ENCODE measurements around the gene TTR. TPM values are rescaled to one million over a fixed set of nuclear protein-coding genes. Genes with fewer than 3 reads are reported as not detected.

The TTR gene
- total RNA-seq, 1 donor from 2014 or later, result not detected

GRCh38 chr18:31618801-31619200 is 27.1 kb downstream of the TTR start:
- DNase-seq (ENCODE audit: low spot score), result no peak
- Mint-ChIP-seq H3K4me3 (ENCODE audit: unreplicated experiment) (no peak overlapping the region), H3K36me3 (ENCODE audit: low read depth, unreplicated experiment) (peaks cover 4% of the 10 kb centered on the region), H3K9me3 (ENCODE audit: unreplicated experiment) (no peaks in the 10 kb centered on the region), H3K4me1 (ENCODE audit: unreplicated experiment) (no peaks in the 10 kb centered on the region), H3K27ac (ENCODE audit: unreplicated experiment) (no peak overlapping the region), H3K27me3 (ENCODE audit: unreplicated experiment) (no peaks in the 10 kb centered on the region)
- TF ChIP-seq, protein P1, sequence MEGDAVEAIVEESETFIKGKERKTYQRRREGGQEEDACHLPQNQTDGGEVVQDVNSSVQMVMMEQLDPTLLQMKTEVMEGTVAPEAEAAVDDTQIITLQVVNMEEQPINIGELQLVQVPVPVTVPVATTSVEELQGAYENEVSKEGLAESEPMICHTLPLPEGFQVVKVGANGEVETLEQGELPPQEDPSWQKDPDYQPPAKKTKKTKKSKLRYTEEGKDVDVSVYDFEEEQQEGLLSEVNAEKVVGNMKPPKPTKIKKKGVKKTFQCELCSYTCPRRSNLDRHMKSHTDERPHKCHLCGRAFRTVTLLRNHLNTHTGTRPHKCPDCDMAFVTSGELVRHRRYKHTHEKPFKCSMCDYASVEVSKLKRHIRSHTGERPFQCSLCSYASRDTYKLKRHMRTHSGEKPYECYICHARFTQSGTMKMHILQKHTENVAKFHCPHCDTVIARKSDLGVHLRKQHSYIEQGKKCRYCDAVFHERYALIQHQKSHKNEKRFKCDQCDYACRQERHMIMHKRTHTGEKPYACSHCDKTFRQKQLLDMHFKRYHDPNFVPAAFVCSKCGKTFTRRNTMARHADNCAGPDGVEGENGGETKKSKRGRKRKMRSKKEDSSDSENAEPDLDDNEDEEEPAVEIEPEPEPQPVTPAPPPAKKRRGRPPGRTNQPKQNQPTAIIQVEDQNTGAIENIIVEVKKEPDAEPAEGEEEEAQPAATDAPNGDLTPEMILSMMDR (IDR thresholded peaks at IDR 0.05; ENCODE audit: unreplicated experiment), result no peak

DNA sequence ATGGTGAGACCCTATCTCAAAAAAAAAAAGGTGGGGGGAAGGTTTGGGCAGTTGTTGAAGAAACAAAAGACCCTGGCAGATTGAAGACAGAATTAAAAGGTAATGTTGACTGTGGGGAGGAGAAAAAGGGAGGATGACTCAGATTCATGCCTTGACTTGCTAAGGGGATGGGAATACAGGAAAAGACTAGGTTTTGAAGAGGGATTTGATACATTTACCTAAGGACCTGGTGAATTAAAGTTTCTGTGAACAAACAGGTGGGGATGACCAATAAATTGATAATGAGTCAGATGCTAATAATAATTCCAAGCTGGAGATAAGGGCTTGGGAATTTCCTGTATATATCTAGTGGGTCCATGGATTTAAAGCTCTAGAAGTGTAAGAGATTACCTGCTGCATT is 27.6 kb downstream of the TTR start:
- Mint-ChIP-seq H3K27ac (ENCODE audit: unreplicated experiment) (no peak overlapping the region), H3K4me3 (ENCODE audit: unreplicated experiment) (no peak overlapping the region), H3K9me3 (ENCODE audit: unreplicated experiment) (no peaks in the 10 kb centered on the region), H3K36me3 (ENCODE audit: low read depth, unreplicated experiment) (peaks cover 4% of the 10 kb centered on the region), H3K4me1 (ENCODE audit: unreplicated experiment) (no peaks in the 10 kb centered on the region), H3K27me3 (ENCODE audit: unreplicated experiment) (no peaks in the 10 kb centered on the region)
- DNase-seq (ENCODE audit: low spot score), result no peak
- TF ChIP-seq, protein P1 (IDR thresholded peaks at IDR 0.05; ENCODE audit: unreplicated experiment), result no peak

- peaks cover 26% of the 10 kb centered on the region for H3K36me3 Mint-ChIP-seq (ENCODE audit: low read depth, unreplicated experiment)
- no peak overlapping the region for H3K4me3 Mint-ChIP-seq (ENCODE audit: unreplicated experiment)
- no peaks in the 10 kb centered on the region for H3K27me3 Mint-ChIP-seq (ENCODE audit: unreplicated experiment)
- H3K4me1 Mint-ChIP-seq (ENCODE audit: unreplicated experiment), result no peaks in the 10 kb centered on the region
- no peak for DNase-seq (ENCODE audit: low spot score)
- TF ChIP-seq, protein P1 (IDR thresholded peaks at IDR 0.05; ENCODE audit: unreplicated experiment), result no peak
- no peak overlapping the region for H3K27ac Mint-ChIP-seq (ENCODE audit: unreplicated experiment)
- no peaks in the 10 kb centered on the region for H3K9me3 Mint-ChIP-seq (ENCODE audit: unreplicated experiment)
Measured at GRCh38 chr18:31624892-31625640, 33.4 kb downstream of the TTR start.

DNA sequence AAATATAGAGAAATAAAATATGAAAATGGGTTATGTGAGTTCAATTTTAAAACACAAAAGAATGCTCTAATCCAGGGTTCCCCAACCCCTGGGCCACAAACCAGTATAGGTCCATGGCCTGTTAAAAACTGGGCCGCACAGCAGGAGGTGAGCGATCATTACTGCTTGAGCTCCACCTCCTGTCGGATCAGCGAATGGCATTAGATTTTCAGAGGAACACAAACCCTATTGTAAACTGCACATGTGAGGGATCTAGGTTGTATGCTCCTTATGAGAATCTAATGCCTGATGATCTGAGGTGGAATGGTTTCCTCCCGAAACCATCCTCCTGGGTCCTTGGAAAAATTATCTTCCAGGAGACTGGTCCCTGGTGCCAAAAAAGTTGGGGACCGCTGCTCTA is 34.7 kb downstream of the TTR start:
- DNase-seq (ENCODE audit: low spot score), result no peak
- peaks cover 35% of the 10 kb centered on the region for H3K36me3 Mint-ChIP-seq (ENCODE audit: low read depth, unreplicated experiment)
- TF ChIP-seq, protein P1 (IDR thresholded peaks at IDR 0.05; ENCODE audit: unreplicated experiment), result no peak
- no peaks in the 10 kb centered on the region for H3K9me3 Mint-ChIP-seq (ENCODE audit: unreplicated experiment)
- no peaks in the 10 kb centered on the region for H3K4me1 Mint-ChIP-seq (ENCODE audit: unreplicated experiment)
- H3K27me3 Mint-ChIP-seq (ENCODE audit: unreplicated experiment), result no peaks in the 10 kb centered on the region
- H3K4me3 Mint-ChIP-seq (ENCODE audit: unreplicated experiment), result no peak overlapping the region
- no peak overlapping the region for H3K27ac Mint-ChIP-seq (ENCODE audit: unreplicated experiment)

DNA sequence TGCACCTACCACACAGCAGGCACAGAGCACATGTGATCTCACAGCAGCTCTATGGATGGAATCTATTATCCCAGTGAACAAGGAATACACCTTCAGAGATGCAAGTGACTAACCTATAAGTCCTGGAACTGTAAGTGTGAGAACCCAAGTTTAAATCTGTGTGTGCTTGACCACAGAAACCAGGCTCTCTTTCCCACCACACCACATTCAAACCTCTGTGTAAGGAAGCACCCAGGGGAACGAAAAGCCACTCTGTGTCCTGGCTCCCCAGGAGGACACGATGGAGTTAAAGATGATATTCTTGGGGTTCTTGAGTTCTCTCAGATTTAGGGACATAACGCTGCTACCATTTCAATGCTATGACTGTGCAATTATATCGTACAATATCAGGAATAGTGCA is 38.9 kb downstream of the TTR start:
- no peak for DNase-seq (ENCODE audit: low spot score)
- H3K9me3 Mint-ChIP-seq (ENCODE audit: unreplicated experiment), result no peaks in the 10 kb centered on the region
- H3K4me3 Mint-ChIP-seq (ENCODE audit: unreplicated experiment), result no peak overlapping the region
- H3K27me3 Mint-ChIP-seq (ENCODE audit: unreplicated experiment), result no peaks in the 10 kb centered on the region
- H3K36me3 Mint-ChIP-seq (ENCODE audit: low read depth, unreplicated experiment), result peaks cover 39% of the 10 kb centered on the region
- TF ChIP-seq, protein P1 (IDR thresholded peaks at IDR 0.05; ENCODE audit: unreplicated experiment), result no peak
- H3K4me1 Mint-ChIP-seq (ENCODE audit: unreplicated experiment), result peaks cover 14% of the 10 kb centered on the region
- no peak overlapping the region for H3K27ac Mint-ChIP-seq (ENCODE audit: unreplicated experiment)
